Right cardiac atrium (tissue), 5 donors: Measurements from ENCODE around the gene GARNL3. TPM values are rescaled to one million over a fixed set of nuclear protein-coding genes. Genes with fewer than 3 reads are reported as not detected.

Experiments
- ATAC-seq, 2 donors: fragments of 200-7000 bp; cut with Tn5 transposase; one replicate each; pipeline versions ENCODE4 v1.8.0 to v1.9.1; 2020; ENCODE audit warnings: moderate library complexity in 2 of 2, mild to moderate bottlenecking in 1 of 2
- DNase-seq, 3 donors: peaks; one replicate each; pipeline ENCODE4 v3.0.0-alpha.2; 2020
- H3K27ac ChIP-seq: one replicate; pipeline ENCODE4 v1.5.1; 2013; ENCODE audit warnings: mild to moderate bottlenecking, low read length, control low read depth, moderate library complexity
- H3K27me3 ChIP-seq: one replicate; pipeline ENCODE4 v1.6.1; 2013; ENCODE audit not compliant: control insufficient read depth, insufficient read depth
- H3K4me1 ChIP-seq: one replicate; pipeline ENCODE4 v1.6.1; 2013; ENCODE audit warnings: low read length; ENCODE audit not compliant: control insufficient read depth, insufficient read depth
- H3K4me3 ChIP-seq: one replicate; pipeline ENCODE4 v1.5.1; 2013; ENCODE audit warnings: low read length, control low read depth
- H3K9me3 ChIP-seq: one replicate; pipeline ENCODE4 v1.6.1; 2013; ENCODE audit warnings: low read length; ENCODE audit not compliant: control insufficient read depth
- WGBS: extraction: QIAGEN DNeasy Blood & Tissue Kit; methylation state at CpG from one replicate; pipeline ENCODE4 v1.1.7; 2013; 5-methylcytosine and 5-hydroxymethylcytosine counted together
- intact Hi-C, 4 donors: fragments of 100-400 bp; cut with DNase I; formaldehyde crosslinking; loops; one replicate each; pipeline versions ENCODE4 v1.11.0 to v1.14.0; 2022 to 2023
- polyA plus RNA-seq: library from polyadenylated mRNA; stranded (reverse); fragments of 200-250 nt; gene quantifications from one replicate; pipeline ENCODE4 v1.2.3, GENCODE V29; 2013
- total RNA-seq, 4 donors: library from RNA; stranded (reverse); fragmentation: NEBNext Ultra II Directional; extraction: Animal tissue kit (Norgen Biotek cat#: 25700); gene quantifications; one replicate each; pipeline ENCODE4 v1.2.1, GENCODE V29; 2021
- donor health status: healthy with polysubstance abuse.
- donor health status: DM: no; HTN: yes; CAD: no.
- donor health status: DM: no; HTN: no; CAD: no.
- donor health status: DM: no; HTN: yes; CAD: no; lungs with severe emphysema.
- donor health status: DM: yes; HTN: yes; CAD: no.

The GARNL3 gene
- total and polyA plus RNA-seq, 5 donors, result 9.1 to 24.2 (median 16.4) TPM

DNA sequence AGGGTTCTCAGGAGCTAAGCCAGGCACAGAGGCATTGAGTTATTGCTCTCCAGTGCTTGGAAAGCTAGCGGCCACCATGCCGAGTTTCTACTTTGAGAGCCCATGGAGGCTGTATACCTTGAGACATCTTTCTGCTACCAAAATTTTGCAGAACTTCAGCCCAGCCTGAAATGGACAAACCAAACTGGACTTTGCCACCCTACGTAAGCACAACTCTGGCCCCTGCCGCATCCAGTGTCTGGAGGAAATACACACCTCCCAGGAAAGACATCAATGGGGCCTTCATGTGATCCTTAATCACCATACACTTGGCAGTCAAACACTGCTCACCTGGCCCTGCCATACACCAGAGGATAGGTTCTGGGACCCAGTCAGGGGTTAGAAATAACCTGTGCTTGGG, 27.8 kb downstream of the GARNL3 start:
- intact Hi-C loops, result no loop called here
- 88% methylated on average over 4 of the region's 4 CpGs for WGBS
- ATAC-seq (peak in 1 of 2 donors; percentile 39), DNase-seq (peak in 1 of 3 donors; percentile 55)
- Histone ChIP-seq H3K27me3 (no peaks in the 10 kb centered on the region), H3K27ac (no peak overlapping the region), H3K9me3 (no peaks in the 10 kb centered on the region), H3K4me1 (peaks cover 1% of the 10 kb centered on the region), H3K4me3 (no peak overlapping the region)

DNA sequence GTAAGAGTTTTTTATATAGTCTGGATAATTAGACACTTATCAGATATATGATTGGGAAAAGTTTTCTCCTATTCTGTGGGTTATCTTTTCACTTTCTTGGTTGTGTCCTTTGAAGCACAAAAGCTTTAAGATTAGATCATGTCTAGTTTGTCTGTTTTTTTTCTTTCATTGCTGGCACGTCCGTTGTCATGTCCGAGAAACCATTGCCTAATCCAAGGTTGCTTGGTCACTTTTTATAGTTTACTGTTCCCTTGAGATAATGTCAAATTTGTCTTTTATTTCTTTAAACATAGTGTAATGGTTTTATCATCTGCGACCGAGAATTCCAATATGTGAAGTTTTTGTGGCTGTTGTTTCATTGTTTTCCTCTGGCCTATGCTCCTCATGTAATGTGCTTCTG, 28.8 kb downstream of the GARNL3 start:
- no peak for ATAC-seq
- Histone ChIP-seq H3K4me3 (no peak overlapping the region), H3K27ac (no peak overlapping the region), H3K9me3 (no peaks in the 10 kb centered on the region), H3K27me3 (no peaks in the 10 kb centered on the region), H3K4me1 (no peaks in the 10 kb centered on the region)
- DNase-seq, result no peak
- intact Hi-C loops, result no loop called here
- 49% methylated on average over 5 of the region's 5 CpGs for whole genome bisulfite sequencing

- Histone ChIP-seq H3K4me1 (no peaks in the 10 kb centered on the region), H3K27me3 (no peaks in the 10 kb centered on the region), H3K27ac (peak overlapping the region; percentile 64), H3K9me3 (no peaks in the 10 kb centered on the region), H3K4me3 (no peak overlapping the region)
- intact Hi-C loops, result no loop called here
- no peak for ATAC-seq
- WGBS, result 59% methylated on average over 1 of the region's 1 CpG
- no peak for DNase-seq
Measured at GRCh38 chr9:127293767-127294166, 29.2 kb downstream of the GARNL3 start.

DNA sequence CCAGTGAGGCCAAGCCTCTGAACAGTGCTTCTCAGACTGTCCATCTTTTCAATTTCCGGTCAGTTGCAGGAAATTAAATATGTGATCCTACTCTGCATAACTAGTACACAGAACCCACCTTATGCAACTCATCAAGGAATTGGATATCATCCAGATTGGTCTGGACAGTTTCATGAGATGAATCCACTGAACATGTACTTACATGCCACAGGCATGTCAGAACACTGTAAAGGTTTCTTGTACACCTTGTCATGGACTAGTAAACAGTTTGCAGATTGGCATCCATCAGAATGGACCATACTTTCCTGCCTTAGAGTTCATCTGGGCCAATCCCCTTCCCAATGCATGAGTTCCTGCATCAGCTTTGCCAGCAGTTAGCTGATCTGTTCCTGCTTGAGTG, 30.4 kb downstream of the GARNL3 start:
- H3K4me1 ChIP-seq, result no peaks in the 10 kb centered on the region
- no peak for DNase-seq
- intact Hi-C loops, result no loop called here
- ATAC-seq, result no peak
- no peak overlapping the region for H3K4me3 ChIP-seq
- H3K27ac ChIP-seq, result no peak overlapping the region
- H3K9me3 ChIP-seq, result no peaks in the 10 kb centered on the region
- 92% methylated on average over 1 of the region's 1 CpG for WGBS
- H3K27me3 ChIP-seq, result no peaks in the 10 kb centered on the region

DNA sequence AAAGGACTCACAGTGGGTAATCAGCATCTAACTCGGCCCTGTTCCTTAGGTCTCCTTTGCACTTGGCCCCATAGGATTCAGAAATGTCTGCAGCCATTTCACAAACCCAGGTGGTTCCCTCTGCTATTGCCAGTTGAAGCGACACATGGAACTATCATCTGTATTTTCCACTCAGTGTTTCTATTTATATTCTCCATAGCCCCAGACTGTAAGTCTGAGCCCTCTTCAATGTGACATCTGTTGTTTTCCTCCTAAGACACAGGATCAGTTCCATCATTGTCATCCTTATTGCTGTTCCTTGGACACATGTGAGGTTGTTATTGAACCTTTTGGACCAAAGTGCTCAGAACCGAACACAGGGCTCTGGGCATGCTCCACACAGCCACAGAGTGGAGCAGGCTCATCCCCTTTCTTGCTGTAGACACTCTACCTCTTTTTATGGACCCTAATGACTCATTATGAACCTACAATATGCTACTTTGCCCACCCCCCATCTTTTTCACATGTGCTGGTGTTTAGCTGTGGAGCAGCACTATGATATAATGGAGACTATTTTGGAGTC, 36.4 kb downstream of the GARNL3 start:
- Histone ChIP-seq H3K27me3 (no peaks in the 10 kb centered on the region), H3K9me3 (no peaks in the 10 kb centered on the region), H3K4me3 (no peak overlapping the region), H3K27ac (no peak overlapping the region), H3K4me1 (no peaks in the 10 kb centered on the region)
- intact Hi-C loops, result no loop called here
- WGBS, result 71% methylated on average over 3 of the region's 3 CpGs
- DNase-seq (no peak), ATAC-seq (peak; percentile 35 to 52)

- no peak overlapping the region for H3K27ac ChIP-seq
- intact Hi-C loops, result no loop called here
- peaks cover 1% of the 10 kb centered on the region for H3K4me1 ChIP-seq
- DNase-seq, result no peak
- H3K9me3 ChIP-seq, result no peaks in the 10 kb centered on the region
- ATAC-seq, result no peak
- WGBS, result 85% methylated on average over 1 of the region's 1 CpG
- H3K27me3 ChIP-seq, result no peaks in the 10 kb centered on the region
- no peak overlapping the region for H3K4me3 ChIP-seq
Measured at GRCh38 chr9:127303830-127304229, 39.3 kb downstream of the GARNL3 start.

- 100% methylated on average over 1 of the region's 1 CpG for WGBS
- intact Hi-C loops, result no loop called here
- no peaks in the 10 kb centered on the region for H3K27me3 ChIP-seq
- ATAC-seq (no peak), DNase-seq (no peak)
- no peak overlapping the region for H3K4me3 ChIP-seq
- no peak overlapping the region for H3K27ac ChIP-seq
- no peaks in the 10 kb centered on the region for H3K9me3 ChIP-seq
- peaks cover 1% of the 10 kb centered on the region for H3K4me1 ChIP-seq
Measured at GRCh38 chr9:127305206-127305837, 40.7 kb downstream of the GARNL3 start.

- H3K27me3 ChIP-seq, result no peaks in the 10 kb centered on the region
- no peak overlapping the region for H3K27ac ChIP-seq
- H3K4me1 ChIP-seq, result peaks cover 1% of the 10 kb centered on the region
- WGBS, result 72% methylated on average over 4 of the region's 4 CpGs
- no peaks in the 10 kb centered on the region for H3K9me3 ChIP-seq
- no peak overlapping the region for H3K4me3 ChIP-seq
- ATAC-seq, result no peak
- no peak for DNase-seq
- intact Hi-C loops, result no loop called here
Measured at GRCh38 chr9:127305838-127306226, 41.3 kb downstream of the GARNL3 start.

DNA sequence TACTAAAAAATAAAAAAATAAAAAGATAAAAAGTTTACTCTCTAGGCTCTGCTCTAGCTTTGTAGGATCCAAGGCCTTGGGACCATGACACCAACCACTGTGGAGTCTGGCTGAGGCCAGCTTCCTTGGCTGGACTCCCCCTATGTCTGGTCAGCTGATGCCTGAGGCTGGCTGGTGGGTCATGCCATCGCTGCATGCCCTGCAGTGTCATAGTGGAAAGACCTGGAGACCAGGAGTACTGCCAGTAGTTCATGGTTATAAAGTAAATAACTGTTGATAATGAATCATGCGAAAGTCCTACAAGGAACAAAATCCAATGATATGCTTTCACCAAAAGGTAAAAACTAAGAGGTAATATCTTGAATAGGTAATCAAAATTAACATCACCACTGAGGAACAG, 43.2 kb downstream of the GARNL3 start:
- intact Hi-C loops, result no loop called here
- no peaks in the 10 kb centered on the region for H3K27me3 ChIP-seq
- 89% methylated on average over 2 of the region's 2 CpGs for WGBS
- ATAC-seq (peak in 1 of 2 donors; percentile 42), DNase-seq (no peak)
- H3K4me1 ChIP-seq, result peaks cover 5% of the 10 kb centered on the region
- H3K27ac ChIP-seq, result no peak overlapping the region
- no peaks in the 10 kb centered on the region for H3K9me3 ChIP-seq
- H3K4me3 ChIP-seq, result no peak overlapping the region

DNA sequence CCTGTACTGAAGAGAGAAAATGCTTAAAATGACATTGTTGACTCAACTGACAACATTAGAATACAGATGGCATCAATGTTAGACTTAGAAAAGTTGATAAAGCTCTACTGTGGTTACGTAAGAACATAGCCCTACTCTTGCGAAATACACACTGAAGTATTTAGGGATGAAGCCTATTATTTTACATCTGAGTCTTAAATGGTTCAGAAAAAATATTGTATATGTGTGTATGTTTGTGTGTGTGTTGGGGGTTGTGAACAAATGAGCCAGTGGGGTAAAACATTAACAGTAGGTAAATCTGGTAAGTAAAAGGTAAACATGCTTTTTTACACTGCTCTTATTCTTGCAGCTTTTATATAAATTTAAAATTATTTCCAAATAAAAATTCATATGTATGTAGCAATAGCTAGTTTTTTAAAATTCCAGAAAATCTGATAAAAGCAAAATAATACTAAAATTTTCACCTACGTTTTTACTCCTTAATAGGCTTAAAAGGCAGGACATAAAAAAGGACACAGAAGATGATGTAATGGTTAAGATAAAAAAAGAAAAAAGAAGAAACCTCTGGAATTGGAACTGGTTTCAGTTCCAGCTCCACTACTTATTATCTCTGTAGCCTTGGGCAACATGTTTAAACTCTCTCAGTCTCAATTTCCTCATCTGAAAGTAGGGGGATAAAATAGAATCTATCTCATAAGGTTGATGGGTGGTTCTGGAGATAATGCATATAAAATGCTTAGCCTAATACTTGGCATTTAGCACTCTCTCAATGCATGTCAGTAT, 44.3 kb downstream of the GARNL3 start:
- DNase-seq (no peak), ATAC-seq (peak; percentile 48 to 53)
- Histone ChIP-seq H3K4me3 (no peak overlapping the region), H3K27ac (no peak overlapping the region), H3K27me3 (no peaks in the 10 kb centered on the region), H3K4me1 (peaks cover 5% of the 10 kb centered on the region), H3K9me3 (no peaks in the 10 kb centered on the region)
- WGBS, result 54% methylated on average over 3 of the region's 3 CpGs
- intact Hi-C loops, result no loop called here

DNA sequence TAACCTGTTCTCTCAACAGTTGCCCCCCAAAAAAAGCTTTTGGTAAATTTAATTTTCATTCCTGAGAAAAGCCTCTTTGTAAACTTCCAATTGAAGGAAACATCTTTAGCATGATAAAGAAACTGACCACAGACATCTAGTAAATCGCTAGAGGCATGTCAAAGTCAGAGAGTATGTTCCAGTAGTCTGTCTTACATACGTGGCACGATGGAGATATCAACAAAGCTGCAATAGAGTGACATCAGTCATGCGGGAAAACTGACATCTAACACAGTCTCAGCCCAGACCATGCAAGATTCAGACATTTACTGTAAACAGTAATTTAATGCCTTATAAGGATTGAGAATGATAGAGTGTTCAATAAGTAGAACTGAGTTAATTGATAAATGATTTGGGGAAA, 45.1 kb downstream of the GARNL3 start:
- intact Hi-C loops, result loop anchor here in 1 of 4 donors (5.0 kb wide), 1 partner anchor 48 kb away; no protein-coding TSS in a partner anchor
- no peaks in the 10 kb centered on the region for H3K9me3 ChIP-seq
- H3K4me3 ChIP-seq, result no peak overlapping the region
- DNase-seq, result no peak
- H3K4me1 ChIP-seq, result peaks cover 9% of the 10 kb centered on the region
- no peak for ATAC-seq
- H3K27me3 ChIP-seq, result no peaks in the 10 kb centered on the region
- WGBS, result 68% methylated on average over 4 of the region's 4 CpGs
- no peak overlapping the region for H3K27ac ChIP-seq
